ENCODE results near the gene RTN4IP1.

GRCh38 chr6:106677282-106677681 lies 48.0 kb upstream of the RTN4IP1 start:
- TF ChIP-seq CTCF (IDR thresholded peaks at IDR 0.05; ENCODE audit: poor library complexity, severe bottlenecking) = no peak
- TF ChIP-seq POLR2AphosphoS5 (IDR thresholded peaks at IDR 0.05) = no peak
- no peak for TF ChIP-seq EZH2 (IDR thresholded peaks at IDR 0.05; ENCODE audit: borderline replicate concordance, insufficient read depth, low read length, poor library complexity, severe bottlenecking)
